B cell (primary cell): ENCODE measurements around the gene MACIR.

Experiments used
- EZH2 ChIP-seq: IDR thresholded peaks from 2 replicates; pipeline ENCODE4 v1.6.1; 2012; ENCODE audit warnings: borderline replicate concordance, low read depth, mild to moderate bottlenecking, moderate library complexity, low read length; ENCODE audit not compliant: insufficient read depth, poor library complexity, severe bottlenecking
- TF ChIP-seq, protein P1 (sequence below): fragments of 200-600 bp; IDR thresholded peaks from one replicate; pipeline ENCODE4 v1.8.0; 2022; ENCODE audit warnings: antibody characterized with exemption, mild to moderate bottlenecking

DNA sequence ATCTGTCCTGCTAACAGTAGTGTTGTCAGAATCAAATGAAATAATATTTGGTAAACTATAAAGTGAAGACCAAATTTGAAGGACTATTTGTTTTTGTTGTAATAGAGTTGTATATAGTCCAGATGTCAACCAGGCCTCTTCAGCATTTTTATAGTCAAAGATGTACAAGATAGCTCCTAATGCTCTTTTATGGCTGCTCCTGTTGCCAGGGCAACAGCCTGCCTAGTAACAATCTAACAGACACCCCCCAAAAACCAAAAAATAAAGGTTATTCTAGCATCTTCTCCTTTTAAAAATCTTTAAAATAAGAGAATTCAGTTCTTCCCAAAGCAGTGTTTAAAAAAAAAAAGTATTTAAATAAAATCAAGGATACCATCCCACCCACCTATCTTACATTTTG lies 49.5 kb upstream of the MACIR start:
- TF ChIP-seq, protein P1, sequence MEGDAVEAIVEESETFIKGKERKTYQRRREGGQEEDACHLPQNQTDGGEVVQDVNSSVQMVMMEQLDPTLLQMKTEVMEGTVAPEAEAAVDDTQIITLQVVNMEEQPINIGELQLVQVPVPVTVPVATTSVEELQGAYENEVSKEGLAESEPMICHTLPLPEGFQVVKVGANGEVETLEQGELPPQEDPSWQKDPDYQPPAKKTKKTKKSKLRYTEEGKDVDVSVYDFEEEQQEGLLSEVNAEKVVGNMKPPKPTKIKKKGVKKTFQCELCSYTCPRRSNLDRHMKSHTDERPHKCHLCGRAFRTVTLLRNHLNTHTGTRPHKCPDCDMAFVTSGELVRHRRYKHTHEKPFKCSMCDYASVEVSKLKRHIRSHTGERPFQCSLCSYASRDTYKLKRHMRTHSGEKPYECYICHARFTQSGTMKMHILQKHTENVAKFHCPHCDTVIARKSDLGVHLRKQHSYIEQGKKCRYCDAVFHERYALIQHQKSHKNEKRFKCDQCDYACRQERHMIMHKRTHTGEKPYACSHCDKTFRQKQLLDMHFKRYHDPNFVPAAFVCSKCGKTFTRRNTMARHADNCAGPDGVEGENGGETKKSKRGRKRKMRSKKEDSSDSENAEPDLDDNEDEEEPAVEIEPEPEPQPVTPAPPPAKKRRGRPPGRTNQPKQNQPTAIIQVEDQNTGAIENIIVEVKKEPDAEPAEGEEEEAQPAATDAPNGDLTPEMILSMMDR, result no peak
- TF ChIP-seq EZH2, result no peak
